Body of pancreas (tissue), 4 donors: Measurements from ENCODE around the gene C6orf15. TPM values are rescaled to one million over a fixed set of nuclear protein-coding genes. Genes with fewer than 3 reads are reported as not detected.
A peak's percentile ranks its signal among the peaks of the same experiment; 100 is the strongest.

Source experiments
- ATAC-seq: fragments of 150-250 bp; one replicate; pipeline ENCODE4 v1.9.1; 2016
- DNase-seq, 4 donors: peaks; one replicate each; pipeline ENCODE4 v3.0.0-alpha.2; 2019
- H3K27ac ChIP-seq, 4 donors: fragments of 200-600 bp; sonication (generic); 1 replicate in 3 of 4; 2 replicates in 1 of 4; pipeline versions ENCODE4 v1.5.1 to v1.6.1; 2016 to 2019; ENCODE audit warnings: mild to moderate bottlenecking in 1 of 4, mixed read lengths in 1 of 4, moderate library complexity in 1 of 4
- H3K27me3 ChIP-seq, 2 donors: fragments of 200-600 bp; sonication (generic); one replicate each; pipeline ENCODE4 v1.6.0; 2016; ENCODE audit warnings: mild to moderate bottlenecking in 1 of 2
- H3K36me3 ChIP-seq, 2 donors: fragments of 200-600 bp; sonication (generic); replicated peaks in 1 of 2; 2 replicates each; pipeline ENCODE4 v1.5.1; 2016; ENCODE audit warnings: low read depth in 2 of 2; ENCODE audit not compliant: insufficient read depth in 1 of 2
- H3K4me1 ChIP-seq: fragments of 200-600 bp; sonication (generic); one replicate; pipeline ENCODE4 v1.6.0; 2016
- H3K4me3 ChIP-seq, 2 donors: fragments of 200-600 bp; sonication (generic); 1 replicate in 1 of 2; 2 replicates in 1 of 2; pipeline ENCODE4 v1.5.1; 2016 to 2019
- H3K9me3 ChIP-seq, 3 donors: fragments of 200-600 bp; sonication (generic); 1 replicate in 2 of 3; 2 replicates in 1 of 3; pipeline ENCODE4 v1.5.1; 2016
- POLR2A ChIP-seq, 3 donors: fragments of 450-650 bp; IDR thresholded peaks; one replicate each; pipeline ENCODE4 v1.6.1; 2016; ENCODE audit warnings: antibody characterized with exemption in 3 of 3, mild to moderate bottlenecking in 2 of 3
- WGBS, 2 donors: methylation state at CpG; one replicate each; pipeline ENCODE4 v1.1.5; 2017; 5-methylcytosine and 5-hydroxymethylcytosine counted together
- intact Hi-C: fragments of 100-400 bp; cut with DNase I; formaldehyde crosslinking; loops from one replicate; pipeline ENCODE4 v1.15.1; 2023
- total RNA-seq, 2 donors: library from RNA; depleted of rRNA; stranded (reverse); fragments of >200 nt; gene quantifications; one replicate each; pipeline ENCODE4 v1.1.0, GENCODE V29; 2016
- TF ChIP-seq, protein P1 (sequence below), 7 experiments: fragments of 450-650 bp in 4 of 7; fragments of 200-600 bp in 3 of 7; sonication (generic) in 3 of 7; IDR thresholded peaks; one replicate each; pipeline ENCODE4 v1.5.1; 2016 to 2019; ENCODE audit warnings: antibody characterized with exemption in 7 of 7

Gene C6orf15
- total RNA-seq, 2 donors from 2014 or later, result not detected

DNA sequence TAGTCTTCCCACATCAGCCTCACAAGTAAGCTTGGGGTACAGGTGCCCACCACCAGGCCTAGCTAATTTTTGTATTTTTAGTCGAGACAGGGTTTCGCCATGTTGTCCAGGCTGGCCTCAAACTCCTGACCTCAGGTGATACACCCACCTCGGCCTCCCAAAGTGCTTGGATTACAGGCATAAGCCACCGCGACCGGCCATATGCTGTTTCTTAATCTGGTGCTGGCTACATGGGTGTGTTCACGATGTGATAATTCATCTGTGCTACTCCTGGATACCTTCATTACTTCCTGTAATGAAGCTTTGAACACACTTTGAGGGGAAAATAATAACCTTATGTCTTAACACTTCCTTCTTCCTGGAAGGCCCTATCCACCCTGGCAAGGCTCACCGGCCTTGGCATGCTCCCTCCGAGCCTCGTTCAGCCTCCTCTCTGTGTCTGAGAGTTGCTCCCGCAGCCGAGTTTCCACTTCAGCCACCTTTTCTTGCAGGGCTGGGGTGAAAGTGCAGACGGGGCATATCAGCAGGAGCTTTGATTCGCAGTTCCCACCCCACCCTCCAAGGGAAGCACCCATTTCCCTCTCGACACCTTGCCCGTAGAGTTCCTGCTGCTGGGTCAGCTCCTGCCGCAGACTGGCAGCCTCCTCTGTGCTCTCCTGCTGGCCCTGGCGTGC lies 32.1 kb upstream of the C6orf15 start:
- intact Hi-C loops, result no loop called here
- Histone ChIP-seq H3K27me3 (no peaks in the 10 kb centered on the region), H3K4me3 (no peak overlapping the region), H3K36me3 (no peaks in the 10 kb centered on the region), H3K4me1 (no peaks in the 10 kb centered on the region), H3K27ac (no peak overlapping the region), H3K9me3 (no peaks in the 10 kb centered on the region)
- DNase-seq (no peak), ATAC-seq (no peak)
- no peak for TF ChIP-seq POLR2A (IDR thresholded peaks at IDR 0.05)
- TF ChIP-seq, protein P1, sequence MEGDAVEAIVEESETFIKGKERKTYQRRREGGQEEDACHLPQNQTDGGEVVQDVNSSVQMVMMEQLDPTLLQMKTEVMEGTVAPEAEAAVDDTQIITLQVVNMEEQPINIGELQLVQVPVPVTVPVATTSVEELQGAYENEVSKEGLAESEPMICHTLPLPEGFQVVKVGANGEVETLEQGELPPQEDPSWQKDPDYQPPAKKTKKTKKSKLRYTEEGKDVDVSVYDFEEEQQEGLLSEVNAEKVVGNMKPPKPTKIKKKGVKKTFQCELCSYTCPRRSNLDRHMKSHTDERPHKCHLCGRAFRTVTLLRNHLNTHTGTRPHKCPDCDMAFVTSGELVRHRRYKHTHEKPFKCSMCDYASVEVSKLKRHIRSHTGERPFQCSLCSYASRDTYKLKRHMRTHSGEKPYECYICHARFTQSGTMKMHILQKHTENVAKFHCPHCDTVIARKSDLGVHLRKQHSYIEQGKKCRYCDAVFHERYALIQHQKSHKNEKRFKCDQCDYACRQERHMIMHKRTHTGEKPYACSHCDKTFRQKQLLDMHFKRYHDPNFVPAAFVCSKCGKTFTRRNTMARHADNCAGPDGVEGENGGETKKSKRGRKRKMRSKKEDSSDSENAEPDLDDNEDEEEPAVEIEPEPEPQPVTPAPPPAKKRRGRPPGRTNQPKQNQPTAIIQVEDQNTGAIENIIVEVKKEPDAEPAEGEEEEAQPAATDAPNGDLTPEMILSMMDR (IDR thresholded peaks at IDR 0.05), result no peak
- 88 to 89% methylated on average over 18 of the region's 18 CpGs for WGBS, 2 donors

DNA sequence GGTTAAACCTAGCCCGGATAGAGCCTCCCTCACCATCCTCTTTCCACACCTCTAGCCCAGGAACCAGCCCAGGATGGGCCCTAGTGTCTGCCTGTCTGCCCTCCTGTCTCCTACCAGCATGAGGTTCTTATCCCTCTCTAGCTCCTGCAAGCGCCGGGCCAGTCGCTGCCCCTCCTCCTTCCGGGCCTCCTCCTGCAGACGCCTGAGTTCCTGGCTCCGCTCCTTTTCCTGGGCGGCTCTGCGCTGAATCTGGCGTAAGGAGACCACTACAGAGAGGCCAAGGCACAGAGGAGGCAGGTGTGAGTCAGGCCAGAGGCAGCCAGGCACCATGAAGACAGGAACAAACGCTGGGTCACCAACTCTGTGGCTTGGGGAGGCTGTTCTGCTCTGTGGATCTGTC lies 30.8 kb upstream of the C6orf15 start:
- TF ChIP-seq POLR2A (IDR thresholded peaks at IDR 0.05), result no peak
- TF ChIP-seq, protein P1 (IDR thresholded peaks at IDR 0.05), result no peak
- Histone ChIP-seq H3K4me3 (no peak overlapping the region), H3K9me3 (no peaks in the 10 kb centered on the region), H3K27ac (no peak overlapping the region), H3K4me1 (no peaks in the 10 kb centered on the region), H3K27me3 (no peaks in the 10 kb centered on the region), H3K36me3 (no peaks in the 10 kb centered on the region)
- ATAC-seq, result peak; percentile 31
- DNase-seq, result peak in 2 of 4 donors; percentile 27 to 42
- WGBS, 2 donors, result 69 to 76% methylated on average over 11 of the region's 11 CpGs
- intact Hi-C loops, result no loop called here

DNA sequence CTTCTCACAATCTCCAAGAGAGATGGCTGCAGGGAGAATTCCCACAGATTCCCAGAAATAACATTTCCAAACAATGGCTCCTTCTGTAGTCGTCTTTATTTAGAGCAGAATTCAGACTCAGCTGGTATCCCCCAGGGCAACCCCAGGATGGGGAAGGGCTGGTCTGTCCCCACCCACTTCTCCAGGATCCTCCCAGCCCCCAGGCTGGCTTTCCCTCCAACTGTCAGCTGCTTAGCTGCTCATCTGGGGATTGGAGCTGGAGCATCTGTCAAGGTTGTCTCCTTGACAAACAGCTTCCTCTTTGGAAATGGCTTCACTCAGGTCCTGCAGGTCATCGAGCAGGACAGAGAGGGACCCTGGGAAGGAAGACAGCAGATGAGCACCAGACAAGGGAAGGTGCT lies 30.0 kb upstream of the C6orf15 start:
- Histone ChIP-seq H3K4me1 (peaks cover 6% of the 10 kb centered on the region), H3K27me3 (no peaks in the 10 kb centered on the region), H3K4me3 (no peak overlapping the region), H3K9me3 (no peaks in the 10 kb centered on the region), H3K36me3 (no peaks in the 10 kb centered on the region), H3K27ac (no peak overlapping the region)
- 64% methylated on average over 2 of the region's 2 CpGs for WGBS, 2 donors
- DNase-seq, result no peak
- intact Hi-C loops, result no loop called here
- ATAC-seq, result no peak
- TF ChIP-seq POLR2A (IDR thresholded peaks at IDR 0.05), result no peak
- TF ChIP-seq, protein P1 (IDR thresholded peaks at IDR 0.05), result no peak

- TF ChIP-seq, protein P1 (IDR thresholded peaks at IDR 0.05), result no peak
- TF ChIP-seq POLR2A (IDR thresholded peaks at IDR 0.05), result no peak
- no peaks in the 10 kb centered on the region for H3K9me3 ChIP-seq
- DNase-seq (no peak), ATAC-seq (no peak)
- H3K4me3 ChIP-seq, result no peak overlapping the region
- no peaks in the 10 kb centered on the region for H3K36me3 ChIP-seq
- H3K4me1 ChIP-seq, result peaks cover 6% of the 10 kb centered on the region
- intact Hi-C loops, result no loop called here
- WGBS, 2 donors, result 85 to 87% methylated on average over 9 to 15 of the region's 15 CpGs
- H3K27me3 ChIP-seq, result no peaks in the 10 kb centered on the region
- no peak overlapping the region for H3K27ac ChIP-seq
Measured at GRCh38 chr6:31140643-31141042, 28.3 kb upstream of the C6orf15 start.

DNA sequence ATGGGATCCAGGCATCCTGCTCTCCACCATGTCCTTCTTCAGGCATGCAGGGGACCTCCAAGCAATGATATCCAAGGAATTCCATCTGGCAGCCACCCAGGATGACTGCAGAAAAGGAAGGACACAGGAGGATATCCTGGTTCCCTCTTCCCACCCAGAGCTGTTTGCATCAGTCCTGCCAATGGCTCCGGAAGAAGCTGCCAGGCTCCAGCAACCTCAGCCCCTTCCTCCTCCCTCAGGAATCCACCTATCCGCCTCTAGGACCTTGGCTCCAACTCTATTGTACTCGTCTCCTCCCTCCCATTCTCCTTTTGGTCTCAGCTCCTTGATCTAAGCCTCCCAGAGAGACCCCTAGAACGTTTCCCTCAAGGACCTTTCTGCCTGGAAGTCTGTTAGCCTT lies 27.2 kb upstream of the C6orf15 start:
- H3K36me3 ChIP-seq, result no peaks in the 10 kb centered on the region
- no peak for DNase-seq
- WGBS, 2 donors, result 19 to 29% methylated on average over 4 of the region's 4 CpGs
- no peaks in the 10 kb centered on the region for H3K27me3 ChIP-seq
- no peak for ATAC-seq
- TF ChIP-seq POLR2A (IDR thresholded peaks at IDR 0.05), result no peak
- TF ChIP-seq, protein P1 (IDR thresholded peaks at IDR 0.05), result no peak
- no peaks in the 10 kb centered on the region for H3K9me3 ChIP-seq
- peaks cover 6% of the 10 kb centered on the region for H3K4me1 ChIP-seq
- intact Hi-C loops, result loop anchor here (5.0 kb wide), 1 partner anchor 53 kb away; no protein-coding TSS in a partner anchor
- H3K27ac ChIP-seq, result no peak overlapping the region
- no peak overlapping the region for H3K4me3 ChIP-seq
